Limb (tissue), 2 donors: Measurements from ENCODE around the gene IL1F10.

Source experiments
- DNase-seq, 2 donors: peaks; one replicate each; pipeline ENCODE4 v3.0.0-alpha.2; 2016; ENCODE audit errors: extremely low spot score in 2 of 2

The IL1F10 gene

GRCh38 chr2:113058998-113059960 lies 8.5 kb upstream of the IL1F10 start, which contains the start of gene IL36RN:
TSS of gene IL36RN (plus strand) at chr2:113059198. CDS start at chr2:113059439, 241 bp downstream.
- no peak for DNase-seq

GRCh38 chr2:113060396-113060795 lies 7.4 kb upstream of the IL1F10 start:
- DNase-seq = no peak

GRCh38 chr2:113060796-113061195 lies 7.0 kb upstream of the IL1F10 start:
- no peak for DNase-seq

DNA sequence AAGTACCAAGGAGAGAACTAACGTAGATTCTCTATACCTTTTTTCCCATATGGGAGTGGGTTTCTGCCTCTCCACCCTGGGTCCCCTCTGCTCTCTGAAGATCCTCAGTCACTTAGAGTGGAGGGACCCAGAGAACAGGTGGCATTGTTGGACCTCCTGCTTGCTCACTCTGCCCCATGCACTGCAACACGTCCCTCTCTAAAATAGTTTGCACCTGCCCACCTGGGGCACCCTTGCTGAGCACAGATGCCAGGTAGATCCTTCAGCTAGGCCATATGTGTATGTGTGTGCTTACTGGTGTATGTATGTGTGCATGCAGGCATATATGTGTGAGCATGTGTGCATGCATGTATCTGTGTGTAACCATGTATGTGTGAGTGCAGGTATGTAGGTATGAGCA lies 6.5 kb upstream of the IL1F10 start:
- DNase-seq = no peak

GRCh38 chr2:113061896-113062770 lies 5.6 kb upstream of the IL1F10 start:
- no peak for DNase-seq

- no peak for DNase-seq
Measured at GRCh38 chr2:113064281-113064680, 3.5 kb upstream of the IL1F10 start.

- no peak for DNase-seq
Measured at GRCh38 chr2:113064898-113065297, 2.9 kb upstream of the IL1F10 start.

DNA sequence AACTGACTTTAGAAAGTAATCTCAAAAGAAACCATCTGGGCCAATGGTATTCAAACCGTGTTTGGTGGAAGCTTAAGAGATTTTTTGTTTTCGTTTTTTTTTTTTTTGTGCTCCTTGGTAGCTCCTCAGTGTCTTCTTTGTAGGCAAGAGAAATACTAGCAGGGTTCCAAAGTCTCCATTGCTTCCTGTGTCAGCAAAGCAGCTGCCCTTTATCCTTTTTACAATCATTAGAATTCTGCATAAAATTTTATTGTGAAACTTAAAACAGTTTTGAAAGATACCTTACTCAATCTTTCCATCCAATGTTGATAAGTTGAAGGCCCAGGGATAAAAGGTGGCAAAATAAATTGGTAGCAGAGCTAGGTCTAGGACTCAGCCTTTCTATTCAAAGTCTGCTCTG lies 479 bp downstream of the IL1F10 start:
- DNase-seq = no peak

GRCh38 chr2:113068706-113069485 lies 1.1 kb downstream of the IL1F10 start:
- DNase-seq = no peak

GRCh38 chr2:113069676-113070605 lies 2.2 kb downstream of the IL1F10 start:
- DNase-seq = no peak

- no peak for DNase-seq
Measured at GRCh38 chr2:113070606-113070975, 2.8 kb downstream of the IL1F10 start.

DNA sequence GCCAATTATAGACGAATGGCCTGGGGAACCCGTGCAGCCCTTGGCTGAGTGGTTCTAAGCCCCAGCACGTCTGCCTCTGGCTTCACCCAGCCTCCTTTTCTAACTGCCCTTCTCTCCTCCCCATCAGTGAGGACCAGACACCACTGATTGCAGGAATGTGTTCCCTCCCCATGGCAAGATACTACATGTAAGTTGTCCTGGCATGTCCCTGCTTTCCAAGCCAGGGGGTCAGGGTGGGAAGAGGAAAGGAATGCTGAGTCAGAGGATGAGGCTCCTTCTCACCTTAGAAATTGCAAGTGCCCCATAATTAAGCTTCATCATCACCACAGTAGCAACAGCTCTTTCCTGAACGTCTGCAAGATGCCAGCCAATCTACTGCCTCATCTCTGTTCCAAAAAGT lies 4.8 kb downstream of the IL1F10 start:
- DNase-seq = no peak

DNA sequence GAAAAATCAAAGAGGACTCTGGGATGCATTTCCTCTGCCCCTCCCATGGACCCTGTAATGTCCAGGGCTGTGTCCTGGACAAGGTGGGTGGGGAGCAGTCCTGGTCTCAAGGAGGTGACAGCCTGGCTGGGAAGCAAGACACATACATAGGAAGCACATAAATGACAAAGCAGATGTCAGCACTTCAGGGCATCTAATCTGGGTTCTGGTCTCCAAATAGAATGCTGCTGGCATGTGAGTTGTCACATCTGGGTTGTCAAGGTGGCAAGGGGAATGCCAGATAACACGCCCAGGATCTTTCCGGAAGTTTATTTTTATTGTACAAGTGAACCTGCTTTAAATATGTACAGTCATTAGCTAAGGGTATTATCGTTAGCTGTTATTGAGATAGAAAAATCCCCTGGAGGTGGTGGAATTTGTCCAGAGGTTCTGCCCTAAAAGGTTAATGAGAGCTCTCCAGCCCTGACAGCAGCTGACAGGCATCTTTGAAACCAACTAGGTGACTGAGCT lies 5.6 kb downstream of the IL1F10 start:
- no peak for DNase-seq

GRCh38 chr2:113075030-113075429 lies 7.3 kb downstream of the IL1F10 start:
- DNase-seq = no peak

DNA sequence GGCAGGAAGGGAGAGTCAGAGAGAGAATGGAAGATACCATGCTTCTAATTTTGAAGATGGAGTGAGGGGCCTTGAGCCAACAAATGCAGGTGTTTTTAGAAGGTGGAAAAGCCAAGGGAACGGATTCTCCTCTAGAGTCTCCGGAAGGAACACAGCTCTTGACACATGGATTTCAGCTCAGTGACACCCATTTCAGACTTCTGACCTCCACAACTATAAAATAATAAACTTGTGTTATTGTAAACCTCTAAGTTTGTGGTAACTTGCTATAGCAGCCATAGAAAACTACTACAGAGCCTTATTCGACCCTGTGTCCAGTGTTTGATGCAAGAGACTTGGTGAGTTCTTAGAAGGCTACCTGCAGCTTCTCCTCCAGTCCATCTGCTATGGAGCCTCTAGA lies 7.8 kb downstream of the IL1F10 start:
- no peak for DNase-seq

GRCh38 chr2:113076954-113077669 lies 9.3 kb downstream of the IL1F10 start:
- DNase-seq = no peak

GRCh38 chr2:113077921-113078320 lies 10.2 kb downstream of the IL1F10 start:
- DNase-seq = no peak

DNA sequence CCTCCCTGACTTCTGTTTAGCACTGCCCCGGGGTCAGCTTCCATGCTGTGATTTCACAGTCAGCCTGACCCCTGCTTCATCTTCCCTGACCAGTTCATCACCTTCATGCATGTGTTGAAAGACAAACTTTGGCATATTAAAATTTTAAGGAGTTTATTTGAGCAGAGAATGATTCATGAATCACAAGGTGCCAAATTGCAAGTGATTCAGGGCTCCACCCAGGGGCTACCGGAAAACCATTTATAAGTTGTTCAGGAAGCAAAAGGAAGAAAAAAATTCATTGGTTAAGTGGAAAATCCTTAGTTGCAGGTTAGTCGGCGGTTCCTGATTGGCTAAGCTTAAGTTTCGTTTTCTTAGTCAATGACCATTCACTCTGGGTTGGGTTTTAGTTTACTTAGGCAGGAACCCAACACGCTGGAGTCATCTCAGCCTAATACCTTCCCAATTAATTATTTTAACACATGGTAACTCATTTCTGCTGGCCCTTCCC lies 10.6 kb downstream of the IL1F10 start:
- no peak for DNase-seq

DNA sequence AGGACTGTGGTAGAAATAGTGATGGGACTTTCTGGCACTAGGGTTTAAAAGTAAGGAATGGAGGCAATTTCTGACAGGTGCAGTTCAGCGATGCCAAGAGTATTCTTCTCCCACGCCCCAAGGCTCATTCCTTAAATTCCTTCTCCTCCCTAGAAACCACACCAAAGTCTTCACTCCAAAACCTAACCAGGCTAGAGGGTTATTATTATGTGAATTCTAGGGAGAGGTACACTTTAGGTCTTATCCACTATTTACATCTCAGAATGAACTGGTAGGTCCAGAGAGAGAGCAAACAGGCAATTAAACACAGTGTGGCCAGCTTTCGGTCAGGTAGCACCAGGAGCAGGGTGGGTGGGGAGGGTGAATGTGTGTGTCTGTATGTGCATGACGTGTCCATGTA lies 11.4 kb downstream of the IL1F10 start:
- no peak for DNase-seq
